A673 (cell line): ENCODE results near the gene LGR4.

Source experiments
- EZH2 ChIP-seq: fragments of 200-600 bp; sonication (generic); IDR thresholded peaks from 2 replicates; pipeline ENCODE4 v1.6.1; 2017; ENCODE audit warnings: borderline replicate concordance, low read depth, mild to moderate bottlenecking, mixed read lengths, antibody characterized with exemption, low read length; ENCODE audit not compliant: poor library complexity, severe bottlenecking
- TF ChIP-seq, protein P1 (sequence below): fragments of 300-800, 200-600 bp; sonication (generic); conservative IDR thresholded peaks from 2 replicates; pipeline ENCODE4 v1.5.1; 2017; ENCODE audit warnings: low read depth, mild to moderate bottlenecking, antibody characterized with exemption, low read length, moderate library complexity, mixed read lengths

DNA sequence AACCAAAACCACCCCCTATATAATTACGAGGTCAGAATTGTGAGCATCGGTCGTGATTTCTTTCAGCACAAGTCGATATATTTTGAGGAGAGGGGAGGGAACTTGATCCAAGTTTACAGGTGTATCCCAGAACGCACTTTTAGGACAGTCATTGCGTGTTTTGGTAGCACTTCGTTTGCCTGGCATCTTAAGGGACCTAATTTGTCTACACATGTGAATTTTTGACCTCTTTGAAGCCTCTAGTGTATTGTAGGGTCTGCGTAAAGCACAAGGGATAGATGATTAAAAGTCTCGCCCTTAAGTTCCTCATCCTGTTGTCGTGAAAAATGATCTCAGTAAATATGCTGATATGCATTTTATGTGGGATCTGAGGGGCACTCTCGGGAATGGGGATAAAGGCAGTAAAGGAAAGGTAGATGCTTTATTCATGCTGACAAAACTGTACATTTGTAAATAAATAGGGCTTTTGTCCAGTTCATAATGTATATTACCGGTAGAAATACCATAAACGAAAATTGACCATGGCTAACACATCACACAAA is 108.9 kb downstream of the LGR4 start:
- TF ChIP-seq, protein P1, sequence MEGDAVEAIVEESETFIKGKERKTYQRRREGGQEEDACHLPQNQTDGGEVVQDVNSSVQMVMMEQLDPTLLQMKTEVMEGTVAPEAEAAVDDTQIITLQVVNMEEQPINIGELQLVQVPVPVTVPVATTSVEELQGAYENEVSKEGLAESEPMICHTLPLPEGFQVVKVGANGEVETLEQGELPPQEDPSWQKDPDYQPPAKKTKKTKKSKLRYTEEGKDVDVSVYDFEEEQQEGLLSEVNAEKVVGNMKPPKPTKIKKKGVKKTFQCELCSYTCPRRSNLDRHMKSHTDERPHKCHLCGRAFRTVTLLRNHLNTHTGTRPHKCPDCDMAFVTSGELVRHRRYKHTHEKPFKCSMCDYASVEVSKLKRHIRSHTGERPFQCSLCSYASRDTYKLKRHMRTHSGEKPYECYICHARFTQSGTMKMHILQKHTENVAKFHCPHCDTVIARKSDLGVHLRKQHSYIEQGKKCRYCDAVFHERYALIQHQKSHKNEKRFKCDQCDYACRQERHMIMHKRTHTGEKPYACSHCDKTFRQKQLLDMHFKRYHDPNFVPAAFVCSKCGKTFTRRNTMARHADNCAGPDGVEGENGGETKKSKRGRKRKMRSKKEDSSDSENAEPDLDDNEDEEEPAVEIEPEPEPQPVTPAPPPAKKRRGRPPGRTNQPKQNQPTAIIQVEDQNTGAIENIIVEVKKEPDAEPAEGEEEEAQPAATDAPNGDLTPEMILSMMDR, result no peak
- TF ChIP-seq EZH2, result no peak
